K562 (cell line): ENCODE data around the gene C4A. TPM values are rescaled to one million over a fixed set of nuclear protein-coding genes. Genes with fewer than 3 reads are reported as not detected.
"Not testable (repeated sequence)": the region's sequence is repeated elsewhere in the genome, so short reads cannot be mapped to it uniquely, and the experiment has no call there.

Source experiments
- ATAC-seq: fragments of 200-7000 bp; cut with Tn5 transposase; 3 replicates; pipeline ENCODE4 v1.9.1; 2020; ENCODE audit warnings: moderate library complexity
- BruUV-seq: library from RNA; stranded (reverse); fragments of 400-500 nt; replicated peaks from 2 replicates; lab custom pipeline; 2021; lab: Mats Ljungman, UMichigan
- CTCF ChIA-PET: fragments of 300-600 bp; formaldehyde crosslinking; extraction: SDS; loops from one replicate; lab custom pipeline; 2021; ENCODE audit warnings: low intra/inter-chr PET ratio; lab: Yijun Ruan, JAX
- POLR2A ChIA-PET: fragments of 300-600, 350-650 bp; sonication (Branson Sonifier 250); formaldehyde crosslinking; extraction: SDS; loops from one replicate; lab custom pipeline; 2021; ENCODE audit warnings: antibody characterized with exemption, inconsistent platforms; lab: Yijun Ruan, JAX
- DNase-seq, 4 experiments: peaks; one replicate each; pipeline versions ENCODE4 v3.0.0 to v3.0.0-alpha.2; 2011 to 2018; ENCODE audit warnings: low spot score in 3 of 4, mixed read lengths in 3 of 4; ENCODE audit errors: extremely low read depth in 1 of 4
- FAIRE-seq: peaks from 2 replicates; lab custom pipeline; 2011; peaks lifted over from hg19 to GRCh38; lab: Jason Lieb, UNC
- H2AFZ ChIP-seq: 2 replicates; pipeline ENCODE4 v1.6.0; 2011; ENCODE audit warnings: low read depth, low read length, control low read depth, inconsistent platforms
- H3K27ac ChIP-seq: fragments of 200-600 bp; 3 replicates; pipeline ENCODE4 v1.8.0; 2011; ENCODE audit warnings: low read depth, mild to moderate bottlenecking, control low read depth, inconsistent platforms, low read length, moderate library complexity, mixed read lengths; ENCODE audit errors: extremely low read depth
- H3K27me3 ChIP-seq, 2 experiments: fragments of 300-600 bp in 1 of 2; 2 replicates in 1 of 2; 3 replicates in 1 of 2; pipeline versions ENCODE4 v1.6.0 to v1.8.0; 2011; ENCODE audit warnings: inconsistent platforms in 2 of 2, low read length in 2 of 2, mild to moderate bottlenecking in 1 of 2, mixed read lengths in 1 of 2, moderate library complexity in 1 of 2; ENCODE audit not compliant: control insufficient read depth in 2 of 2, insufficient read depth in 2 of 2
- H3K36me3 ChIP-seq: fragments of 300-600 bp; 3 replicates; pipeline ENCODE4 v1.8.0; 2011; ENCODE audit warnings: mild to moderate bottlenecking, low read length, inconsistent platforms; ENCODE audit not compliant: control insufficient read depth, insufficient read depth
- H3K4me1 ChIP-seq, 2 experiments: fragments of 200-600 bp in 1 of 2; replicated peaks in 1 of 2; 2 replicates in 1 of 2; 3 replicates in 1 of 2; pipeline versions ENCODE4 v1.5.1 to v1.8.0; 2011; ENCODE audit warnings: inconsistent platforms in 2 of 2, low read length in 2 of 2, mild to moderate bottlenecking in 1 of 2, mixed read lengths in 1 of 2, moderate library complexity in 1 of 2; ENCODE audit not compliant: control insufficient read depth in 2 of 2, insufficient read depth in 2 of 2
- H3K4me2 ChIP-seq: 2 replicates; pipeline ENCODE4 v1.6.1; 2011; ENCODE audit warnings: low read length, control low read depth, inconsistent platforms, mixed read lengths; ENCODE audit not compliant: insufficient read depth
- H3K4me3 ChIP-seq: fragments of 200-600 bp; sonication (generic), shearing (Covaris generic); 2 replicates; pipeline ENCODE4 v1.5.1; 2016; ENCODE audit warnings: control low read depth, inconsistent platforms
- H3K79me2 ChIP-seq: fragments of 200-600 bp; 3 replicates; pipeline ENCODE4 v1.8.0; 2011; ENCODE audit warnings: low read length, inconsistent platforms; ENCODE audit not compliant: control insufficient read depth, insufficient read depth
- H3K9ac ChIP-seq, 2 experiments: 2 replicates each; pipeline versions ENCODE4 v1.6.0 to v1.6.1; 2011; ENCODE audit warnings: low read depth in 2 of 2, low read length in 2 of 2, control low read depth in 1 of 2, inconsistent platforms in 1 of 2, mild to moderate bottlenecking in 1 of 2, mixed read lengths in 1 of 2; ENCODE audit not compliant: insufficient read depth in 1 of 2
- H3K9me1 ChIP-seq: one replicate; pipeline ENCODE4 v1.6.0; 2011; ENCODE audit warnings: inconsistent platforms, mild to moderate bottlenecking, low read length, moderate library complexity; ENCODE audit not compliant: control insufficient read depth, insufficient read depth
- H3K9me3 ChIP-seq: replicated peaks from 2 replicates; pipeline ENCODE4 v1.5.1; 2011; ENCODE audit warnings: low read depth, low read length, inconsistent platforms; ENCODE audit not compliant: control insufficient read depth, insufficient read depth
- H4K20me1 ChIP-seq: replicated peaks from 2 replicates; pipeline ENCODE4 v1.6.1; 2011; ENCODE audit warnings: low read length, inconsistent platforms, mixed read lengths; ENCODE audit not compliant: control insufficient read depth, insufficient read depth
- POLR2G ChIP-seq: fragments of 200-400 bp; formaldehyde crosslinking; IDR thresholded peaks from 2 replicates; pipeline ENCODE4 v1.6.1; 2017; ENCODE audit warnings: low read depth, mild to moderate bottlenecking, antibody characterized with exemption, low read length, moderate library complexity
- WGBS: fragments of 100-300 bp; shearing (Covaris generic); methylation state at CpG from one replicate; pipeline ENCODE4 v1.1.6; 2016; ENCODE audit warnings: low coverage, mixed read lengths; ENCODE audit not compliant: insufficient coverage; ENCODE audit errors: missing lambda C conversion rate; 5-methylcytosine and 5-hydroxymethylcytosine counted together
- in situ Hi-C: fragments of 300-500 bp; cut with MboI; formaldehyde crosslinking; loops from 4 replicates; pipeline ENCODE4 v1.15.0; 2018; ENCODE audit warnings: inconsistent platforms, mixed read lengths
- intact Hi-C: fragments of 100-400 bp; cut with micrococcal nuclease; formaldehyde crosslinking; loops from 2 replicates; pipeline ENCODE4 v1.14.2; 2022
- polyA plus RNA-seq, 8 experiments: library from polyadenylated mRNA; depleted of rRNA in 4 of 8; stranded (reverse) in 5 of 8; unstranded in 3 of 8; fragments of >200 nt; fragmentation: Nextera tagmentation in 2 of 8; fragmentation: Illumina TruSeq in 1 of 8; extraction: Ambion mirVana in 2 of 8; extraction: Trizol in 1 of 8; gene quantifications; 2 replicates each; pipeline versions ENCODE4 v1.2.1 to v1.2.3, GENCODE V29; 2011 to 2014; ENCODE audit warnings: inconsistent platforms in 1 of 8, missing spikeins in 1 of 8
- total RNA-seq, 7 experiments: library from RNA; depleted of rRNA in 6 of 7; stranded (reverse); fragments of >200 nt in 6 of 7; fragmentation: Illumina TruSeq in 2 of 7; extraction: Trizol in 2 of 7; gene quantifications; 2 replicates each; pipeline versions ENCODE4 v1.2.1 to v1.2.3, GENCODE V29; 2011 to 2021; ENCODE audit warnings: low replicate concordance in 1 of 7

Gene C4A
- total and polyA plus RNA-seq, 9 of the 15 experiments (the other 6 are each of a cell fraction or from before 2014, with no cell fraction given), result 0.27 to 7.6 (median 5.0) TPM

- POLR2A ChIA-PET, CTCF ChIA-PET: not testable (repeated sequence)
Measured at GRCh38 chr6:32038878-32039277, 57.0 kb downstream of the C4A start.

GRCh38 chr6:32039321-32040274 is 57.7 kb downstream of the C4A start:
- intact Hi-C loops, CTCF ChIA-PET, H3K9ac ChIP-seq, H3K9me1 ChIP-seq, H3K27me3 ChIP-seq, DNase-seq, H4K20me1 ChIP-seq, H3K79me2 ChIP-seq, H3K36me3 ChIP-seq, H3K4me2 ChIP-seq, H3K9me3 ChIP-seq, BruUV-seq, POLR2A ChIA-PET, H3K27ac ChIP-seq, H3K4me3 ChIP-seq, ATAC-seq, FAIRE-seq, H2AFZ ChIP-seq: not testable (repeated sequence)
- TF ChIP-seq POLR2G, result peak; percentile 41; the same call in 1 of the 2 replicates
- in situ Hi-C loops, result loop anchor here (5.0 to 10.0 kb wide), 2 partner anchors 32 to 85 kb away; partner anchors contain the start of genes NELFE and SKIC2
- H3K4me1 ChIP-seq, result peaks cover 0 to 24% of the 10 kb centered on the region in 2 experiments; a peak in 2 of 5 replicates
- WGBS, result 65% methylated on average over 17 of the region's 24 CpGs

More at GRCh38 chr6:32038878-32039277, 57.0 kb downstream of the C4A start:
- 29% methylated on average over 1 of the region's 5 CpGs for WGBS
- DNase-seq, H3K27me3 ChIP-seq, H3K4me3 ChIP-seq, ATAC-seq, in situ Hi-C loops, intact Hi-C loops, H3K27ac ChIP-seq, H3K9me1 ChIP-seq, H3K4me2 ChIP-seq, H3K9me3 ChIP-seq, H3K36me3 ChIP-seq, H2AFZ ChIP-seq, BruUV-seq, H3K9ac ChIP-seq, H4K20me1 ChIP-seq, H3K79me2 ChIP-seq, FAIRE-seq: not testable (repeated sequence)
- peaks cover 0 to 24% of the 10 kb centered on the region in 2 experiments; a peak in 2 of 5 replicates for H3K4me1 ChIP-seq

- CTCF ChIA-PET, intact Hi-C loops: not testable (repeated sequence)
Measured at GRCh38 chr6:32040299-32041049, 58.6 kb downstream of the C4A start.

More at GRCh38 chr6:32040299-32041049, 58.6 kb downstream of the C4A start:
- H3K9ac ChIP-seq, FAIRE-seq, H2AFZ ChIP-seq, H3K4me2 ChIP-seq, BruUV-seq, H3K36me3 ChIP-seq, POLR2A ChIA-PET, H3K9me1 ChIP-seq, ATAC-seq, H3K27ac ChIP-seq, H4K20me1 ChIP-seq, H3K27me3 ChIP-seq, H3K9me3 ChIP-seq, H3K79me2 ChIP-seq, H3K4me3 ChIP-seq, DNase-seq: not testable (repeated sequence)
- in situ Hi-C loops, result loop anchor here (5.0 to 10.0 kb wide), 2 partner anchors 33 to 86 kb away; partner anchors contain the start of genes NELFE and SKIC2
- peaks cover 0 to 28% of the 10 kb centered on the region in 2 experiments; a peak in 2 of 5 replicates for H3K4me1 ChIP-seq
- WGBS, result 87% methylated on average over 3 of the region's 43 CpGs
